Tibial nerve (tissue), 4 donors: ENCODE data around the gene SPCS3. TPM values are rescaled to one million over a fixed set of nuclear protein-coding genes. Genes with fewer than 3 reads are reported as not detected.
"Not testable (repeated sequence)": the region's sequence is repeated elsewhere in the genome, so short reads cannot be mapped to it uniquely, and the experiment has no call there.

ENCODE experiments used
- DNase-seq, 2 donors: peaks; one replicate each; pipeline ENCODE4 v3.0.0-alpha.2; 2019; ENCODE audit warnings: low spot score in 2 of 2
- H3K27ac ChIP-seq, 4 donors: fragments of 200-600 bp; sonication (generic) in 3 of 4; one replicate each; pipeline ENCODE4 v1.5.1; 2017 to 2019; ENCODE audit warnings: mild to moderate bottlenecking in 1 of 4
- H3K27me3 ChIP-seq, 2 donors: fragments of 200-600 bp; sonication (generic) in 1 of 2; one replicate each; pipeline versions ENCODE4 v1.5.1 to v1.6.0; 2017 to 2019
- H3K36me3 ChIP-seq, 3 donors: fragments of 200-600 bp; sonication (generic); one replicate each; pipeline ENCODE4 v1.5.1; 2018 to 2019
- H3K4me1 ChIP-seq, 4 donors: fragments of 200-600 bp; sonication (generic) in 3 of 4; one replicate each; pipeline ENCODE4 v1.5.1; 2017 to 2019
- H3K4me3 ChIP-seq, 4 donors: fragments of 200-600 bp; sonication (generic) in 3 of 4; one replicate each; pipeline ENCODE4 v1.5.1; 2017 to 2019; ENCODE audit warnings: mild to moderate bottlenecking in 1 of 4, moderate library complexity in 1 of 4
- H3K9me3 ChIP-seq, 4 donors: fragments of 200-600 bp; sonication (generic) in 3 of 4; one replicate each; pipeline ENCODE4 v1.5.1; 2017 to 2019
- CTCF ChIP-seq, 5 experiments: fragments of 200-600 bp in 3 of 5; fragments of 450-650 bp in 2 of 5; sonication (generic) in 3 of 5; IDR thresholded peaks; one replicate each; pipeline ENCODE4 v1.5.1; 2016 to 2019; ENCODE audit warnings: antibody characterized with exemption in 5 of 5, mild to moderate bottlenecking in 3 of 5, moderate library complexity in 2 of 5
- EP300 ChIP-seq, 2 donors: sonication (generic); formaldehyde crosslinking; IDR thresholded peaks; one replicate each; pipeline ENCODE4 v1.6.1; 2017; ENCODE audit warnings: antibody characterized with exemption in 2 of 2, mild to moderate bottlenecking in 1 of 2
- POLR2A ChIP-seq, 2 donors: fragments of 450-650 bp; IDR thresholded peaks; one replicate each; pipeline ENCODE4 v1.6.1; 2017; ENCODE audit warnings: antibody characterized with exemption in 2 of 2, mild to moderate bottlenecking in 2 of 2, moderate library complexity in 2 of 2
- WGBS, 2 donors: methylation state at CpG; one replicate each; pipeline ENCODE4 v1.1.5; 2018; 5-methylcytosine and 5-hydroxymethylcytosine counted together
- total RNA-seq, 4 donors: library from RNA; depleted of rRNA; stranded (reverse); fragments of >200 nt; gene quantifications; one replicate each; pipeline ENCODE4 v1.1.0, GENCODE V29; 2016

SPCS3 gene
- total RNA-seq, 4 donors from 2014 or later, result 55.7 to 80.6 (median 73.1) TPM

- WGBS, 2 donors, result 83 to 84% methylated on average over 3 of the region's 3 CpGs
- H3K9me3 ChIP-seq, result no peaks in the 10 kb centered on the region
- no peak for TF ChIP-seq EP300 (IDR thresholded peaks at IDR 0.05)
- no peak for TF ChIP-seq POLR2A (IDR thresholded peaks at IDR 0.05)
- no peak for TF ChIP-seq CTCF (IDR thresholded peaks at IDR 0.05)
Observed at GRCh38 chr4:176323511-176324160, 3.9 kb downstream of the SPCS3 start.

GRCh38 chr4:176324876-176325275, 5.1 kb downstream of the SPCS3 start:
- WGBS, 2 donors, result 84 to 86% methylated on average over 8 of the region's 8 CpGs
- not testable (repeated sequence) for H3K27me3 ChIP-seq, H3K27ac ChIP-seq, H3K36me3 ChIP-seq, DNase-seq, H3K4me3 ChIP-seq, H3K9me3 ChIP-seq
- peaks cover 0 to 46% (median 20%) of the 10 kb centered on the region in 4 donors for H3K4me1 ChIP-seq

More at GRCh38 chr4:176323511-176324160, 3.9 kb downstream of the SPCS3 start:
- Histone ChIP-seq H3K27ac (no peak overlapping the region), H3K4me1 (peaks cover 0 to 51% (median 22%) of the 10 kb centered on the region in 4 donors), H3K4me3 (no peak overlapping the region), H3K36me3 (no peaks in the 10 kb centered on the region), H3K27me3 (no peaks in the 10 kb centered on the region)
- no peak for DNase-seq

DNA sequence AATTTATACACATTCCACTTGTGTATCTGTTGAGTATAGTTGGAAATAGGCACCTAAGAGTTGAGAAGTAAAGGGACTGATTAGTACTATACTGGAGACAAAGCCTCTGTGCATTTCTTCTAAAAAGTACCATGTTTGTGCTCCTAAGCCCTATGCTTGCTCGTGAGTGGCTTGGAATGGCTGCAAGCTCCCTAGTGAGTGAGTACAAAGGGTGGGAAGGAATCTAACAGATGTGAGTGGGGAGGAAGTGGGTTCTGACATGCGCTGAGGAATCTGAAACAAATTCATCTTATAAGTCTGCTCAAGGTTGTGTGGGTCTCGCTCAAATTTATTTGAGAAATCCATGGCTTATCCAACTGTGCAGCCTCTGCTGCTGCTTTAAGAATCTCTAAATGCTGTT, 13.3 kb downstream of the SPCS3 start:
- DNase-seq, result no peak
- TF ChIP-seq CTCF (IDR thresholded peaks at IDR 0.05) (no peak), POLR2A (IDR thresholded peaks at IDR 0.05) (no peak), EP300 (IDR thresholded peaks at IDR 0.05) (no peak)
- Histone ChIP-seq H3K4me1 (no peaks in the 10 kb centered on the region), H3K36me3 (peaks cover 0 to 23% (median 0%) of the 10 kb centered on the region in 3 donors), H3K9me3 (no peaks in the 10 kb centered on the region), H3K4me3 (no peak overlapping the region), H3K27me3 (no peaks in the 10 kb centered on the region), H3K27ac (no peak overlapping the region)
- 51 to 61% methylated on average over 3 of the region's 3 CpGs for WGBS, 2 donors

- Histone ChIP-seq H3K4me1 (no peaks in the 10 kb centered on the region), H3K4me3 (no peak overlapping the region), H3K36me3 (peaks cover 0 to 23% (median 0%) of the 10 kb centered on the region in 3 donors), H3K9me3 (no peaks in the 10 kb centered on the region), H3K27ac (no peak overlapping the region), H3K27me3 (no peaks in the 10 kb centered on the region)
- 91 to 92% methylated on average over 5 of the region's 5 CpGs for WGBS, 2 donors
- no peak for TF ChIP-seq EP300 (IDR thresholded peaks at IDR 0.05)
- no peak for TF ChIP-seq CTCF (IDR thresholded peaks at IDR 0.05)
- no peak for TF ChIP-seq POLR2A (IDR thresholded peaks at IDR 0.05)
- DNase-seq, result no peak
Observed at GRCh38 chr4:176334066-176334465, 14.3 kb downstream of the SPCS3 start.

- Histone ChIP-seq H3K36me3 (peaks cover 0 to 10% (median 0%) of the 10 kb centered on the region in 3 donors), H3K4me1 (peaks cover 0 to 6% (median 0%) of the 10 kb centered on the region in 4 donors), H3K4me3 (no peak overlapping the region), H3K27ac (no peak overlapping the region), H3K9me3 (no peaks in the 10 kb centered on the region), H3K27me3 (no peaks in the 10 kb centered on the region)
- WGBS, 2 donors, result 82 to 95% methylated on average over 1 of the region's 1 CpG
- no peak for TF ChIP-seq EP300 (IDR thresholded peaks at IDR 0.05)
- TF ChIP-seq CTCF (IDR thresholded peaks at IDR 0.05), result no peak
- no peak for TF ChIP-seq POLR2A (IDR thresholded peaks at IDR 0.05)
- DNase-seq, result no peak
Observed at GRCh38 chr4:176335421-176335820, 15.7 kb downstream of the SPCS3 start.
